B cell (primary cell): ENCODE data around the gene SUSD5. TPM values are rescaled to one million over a fixed set of nuclear protein-coding genes. Genes with fewer than 3 reads are reported as not detected.

Experiments
- ATAC-seq: fragments of 200-7000 bp; cut with Tn5 transposase; one replicate; pipeline ENCODE4 v1.10.0; 2021; ENCODE audit warnings: low read depth, mild to moderate bottlenecking, moderate number of reproducible peaks, moderate library complexity
- CTCF ChIA-PET: fragments of 350-600 bp; sonication (Branson Sonifier 250); formaldehyde crosslinking; loops from one replicate; lab custom pipeline; 2021; ENCODE audit warnings: antibody characterized with exemption, inconsistent platforms; lab: Charles Lee
- POLR2A ChIA-PET: fragments of 350-600 bp; sonication (Branson Sonifier 250); formaldehyde crosslinking; loops from one replicate; lab custom pipeline; 2021; ENCODE audit warnings: antibody characterized with exemption; lab: Charles Lee
- DNase-seq: peaks from one replicate; pipeline ENCODE4 v3.0.0; 2013
- H2AFZ ChIP-seq: 2 replicates; pipeline ENCODE4 v1.6.1; 2012; ENCODE audit warnings: mild to moderate bottlenecking, low read depth, low read length; ENCODE audit not compliant: insufficient read depth, poor library complexity, severe bottlenecking
- H3K27ac ChIP-seq, 2 donors: 1 replicate in 1 of 2; 2 replicates in 1 of 2; pipeline ENCODE4 v1.5.1; 2012 to 2013; ENCODE audit warnings: low read length in 2 of 2, mild to moderate bottlenecking in 2 of 2, moderate library complexity in 1 of 2
- H3K27me3 ChIP-seq, 4 experiments: fragments of 200-600 bp in 1 of 4; sonication (generic) in 1 of 4; replicated peaks in 1 of 4; 1 replicate in 2 of 4; 2 replicates in 2 of 4; pipeline versions ENCODE4 v1.6.1 to v1.7.0; 2013 to 2016; ENCODE audit warnings: low read length in 3 of 4, mild to moderate bottlenecking in 2 of 4, mixed read lengths in 1 of 4, moderate library complexity in 1 of 4; ENCODE audit not compliant: insufficient read depth in 4 of 4, control insufficient read depth in 3 of 4; ENCODE audit errors: control extremely low read depth in 1 of 4
- H3K36me3 ChIP-seq, 2 experiments: replicated peaks in 1 of 2; 1 replicate in 1 of 2; 2 replicates in 1 of 2; pipeline versions ENCODE4 v1.6.1 to v1.7.1; 2013; ENCODE audit warnings: low read length in 1 of 2; ENCODE audit not compliant: insufficient read depth in 2 of 2, control insufficient read depth in 1 of 2; ENCODE audit errors: control extremely low read depth in 1 of 2, extremely low read depth in 1 of 2
- H3K4me1 ChIP-seq, 2 donors: fragments of 200-600 bp in 1 of 2; sonication (generic) in 1 of 2; 1 replicate in 1 of 2; 2 replicates in 1 of 2; pipeline versions ENCODE4 v1.5.1 to v1.6.1; 2013 to 2017; ENCODE audit warnings: low read length in 2 of 2; ENCODE audit not compliant: control insufficient read depth in 2 of 2, insufficient read depth in 2 of 2
- H3K4me2 ChIP-seq: replicated peaks from 2 replicates; pipeline ENCODE3; 2012; ENCODE audit warnings: mild to moderate bottlenecking, low read depth, low read length; ENCODE audit not compliant: poor library complexity, severe bottlenecking
- H3K4me3 ChIP-seq, 5 experiments: fragments of 200-600 bp in 1 of 5; sonication (generic) in 1 of 5; 1 replicate in 3 of 5; 2 replicates in 2 of 5; pipeline versions ENCODE4 v1.5.1 to v1.7.0; 2011 to 2016; ENCODE audit warnings: low read length in 4 of 5, mild to moderate bottlenecking in 4 of 5, low read depth in 2 of 5, control low read depth in 1 of 5, moderate library complexity in 1 of 5; ENCODE audit not compliant: insufficient read depth in 1 of 5; ENCODE audit errors: control extremely low read depth in 1 of 5, extremely low read depth in 1 of 5
- H3K79me2 ChIP-seq: fragments of 200-600 bp; sonication (generic); one replicate; pipeline ENCODE4 v1.6.0; 2016; ENCODE audit warnings: low read length; ENCODE audit not compliant: control insufficient read depth, insufficient read depth
- H3K9ac ChIP-seq: fragments of 200-600 bp; sonication (generic); 2 replicates; pipeline ENCODE4 v1.6.1; 2017; ENCODE audit warnings: mild to moderate bottlenecking, low read length, moderate library complexity
- H3K9me3 ChIP-seq, 3 donors: one replicate each; pipeline versions ENCODE4 v1.6.1 to v1.7.1; 2013; ENCODE audit warnings: low read length in 2 of 3; ENCODE audit not compliant: control insufficient read depth in 2 of 3, insufficient read depth in 1 of 3; ENCODE audit errors: control extremely low read depth in 1 of 3
- H4K20me1 ChIP-seq: 2 replicates; pipeline ENCODE4 v1.6.0; 2012; ENCODE audit warnings: mild to moderate bottlenecking, low read length; ENCODE audit not compliant: insufficient read depth, control insufficient read depth, poor library complexity, severe bottlenecking
- H3K27ac Mint-ChIP-seq: one replicate; pipeline ENCODE4 v1.8.0; 2021; ENCODE audit warnings: mixed read lengths
- H3K27me3 Mint-ChIP-seq: one replicate; pipeline ENCODE4 v1.8.0; 2021; ENCODE audit warnings: mixed read lengths
- H3K4me1 Mint-ChIP-seq: one replicate; pipeline ENCODE4 v1.8.0; 2021; ENCODE audit warnings: mixed read lengths
- H3K4me3 Mint-ChIP-seq: one replicate; pipeline ENCODE4 v1.8.0; 2021; ENCODE audit warnings: mixed read lengths
- H3K9me3 Mint-ChIP-seq: one replicate; pipeline ENCODE4 v1.8.0; 2022; ENCODE audit warnings: mixed read lengths; ENCODE audit not compliant: insufficient read depth
- CTCF ChIP-seq: fragments of 200-600 bp; IDR thresholded peaks from one replicate; pipeline ENCODE4 v1.8.0; 2022; ENCODE audit warnings: antibody characterized with exemption, mild to moderate bottlenecking
- EZH2 ChIP-seq: IDR thresholded peaks from 2 replicates; pipeline ENCODE4 v1.6.1; 2012; ENCODE audit warnings: borderline replicate concordance, low read depth, mild to moderate bottlenecking, moderate library complexity, low read length; ENCODE audit not compliant: insufficient read depth, poor library complexity, severe bottlenecking
- WGBS: methylation state at CpG from one replicate; pipeline ENCODE4 v1.1.5; 2013; ENCODE audit warnings: missing lambda C conversion rate; ENCODE audit not compliant: insufficient coverage; 5-methylcytosine and 5-hydroxymethylcytosine counted together
- intact Hi-C: fragments of 100-400 bp; cut with micrococcal nuclease; formaldehyde crosslinking; loops from one replicate; pipeline ENCODE4 v1.10.0; 2022
- polyA plus RNA-seq: library from polyadenylated mRNA; depleted of rRNA; stranded (reverse); fragments of >200 nt; gene quantifications from 2 replicates; pipeline ENCODE4 v1.2.3, GENCODE V29; 2012
- total RNA-seq, 2 donors: library from RNA; stranded (reverse); fragments of 120-200 nt in 1 of 2; gene quantifications; 1 replicate in 1 of 2; 2 replicates in 1 of 2; pipeline versions ENCODE4 v1.2.3 to v1.2.4, GENCODE V29; 2013 to 2022

Gene SUSD5
- total and polyA plus RNA-seq, 2 donors (not counting 1 experiment from before 2014, with no cell fraction given) = 0.15 to 0.30 TPM

GRCh38 chr3:33130144-33130543 is 88.5 kb downstream of the SUSD5 start:
- Histone ChIP-seq H3K9ac (no peak overlapping the region), H3K27ac (no peak overlapping the region), H4K20me1 (no peaks in the 10 kb centered on the region), H3K4me3 (no peak overlapping the region), H3K9me3 (no peaks in the 10 kb centered on the region), H3K4me1 (no peaks in the 10 kb centered on the region), H3K79me2 (no peaks in the 10 kb centered on the region), H3K4me2 (no peak overlapping the region), H3K27me3 (no peaks in the 10 kb centered on the region), H2AFZ (no peak overlapping the region), H3K36me3 (peaks cover 0 to 46% of the 10 kb centered on the region in 2 experiments)
- Mint-ChIP-seq H3K9me3 (no peaks in the 10 kb centered on the region), H3K4me1 (no peaks in the 10 kb centered on the region), H3K4me3 (no peak overlapping the region), H3K27ac (no peak overlapping the region), H3K27me3 (no peaks in the 10 kb centered on the region)
- no peak for DNase-seq
- ATAC-seq = no peak
- intact Hi-C loops = loop anchor here (5.0 to 10.0 kb wide), 3 partner anchors 125 to 587 kb away; partner anchors contain the start of gene CLASP2
- ChIA-PET POLR2A (no interaction called here), CTCF (interaction anchor here (0.8 to 5.1 kb wide), 8 partner anchors 9 to 657 kb away, joined by 3 to 138 read pairs (median 11); no protein-coding TSS in a partner anchor)
- no peak for TF ChIP-seq CTCF
- no peak for TF ChIP-seq EZH2
- 83% methylated on average over 1 of the region's 2 CpGs for WGBS

GRCh38 chr3:33128706-33129105 is 89.9 kb downstream of the SUSD5 start:
- Mint-ChIP-seq H3K4me1 (no peaks in the 10 kb centered on the region), H3K9me3 (no peaks in the 10 kb centered on the region), H3K27me3 (no peaks in the 10 kb centered on the region), H3K4me3 (no peak overlapping the region), H3K27ac (no peak overlapping the region)
- POLR2A ChIA-PET = no interaction called here
- ATAC-seq (no peak), DNase-seq (no peak)
- Histone ChIP-seq H3K27ac (no peak overlapping the region), H2AFZ (no peak overlapping the region), H3K27me3 (no peaks in the 10 kb centered on the region), H3K4me2 (no peak overlapping the region), H3K9me3 (no peaks in the 10 kb centered on the region), H3K79me2 (no peaks in the 10 kb centered on the region), H4K20me1 (no peaks in the 10 kb centered on the region), H3K4me3 (no peak overlapping the region), H3K9ac (no peak overlapping the region), H3K36me3 (peaks cover 0 to 46% of the 10 kb centered on the region in 2 experiments), H3K4me1 (no peaks in the 10 kb centered on the region)
- WGBS = no CpG with 5 or more reads among the region's 1 CpG
- TF ChIP-seq EZH2 (no peak), CTCF (no peak)
- CTCF ChIA-PET = interaction anchor here (1.3 to 5.1 kb wide), 3 partner anchors 10 to 245 kb away, joined by 3 to 138 read pairs (median 4); no protein-coding TSS in a partner anchor
- intact Hi-C loops = no loop called here
